ENCODE results near the gene NAV3. TPM values are rescaled to one million over a fixed set of nuclear protein-coding genes. Genes with fewer than 3 reads are reported as not detected.

The NAV3 gene
- total RNA-seq, 1 experiment from 2014 or later, result 3.0 TPM

DNA sequence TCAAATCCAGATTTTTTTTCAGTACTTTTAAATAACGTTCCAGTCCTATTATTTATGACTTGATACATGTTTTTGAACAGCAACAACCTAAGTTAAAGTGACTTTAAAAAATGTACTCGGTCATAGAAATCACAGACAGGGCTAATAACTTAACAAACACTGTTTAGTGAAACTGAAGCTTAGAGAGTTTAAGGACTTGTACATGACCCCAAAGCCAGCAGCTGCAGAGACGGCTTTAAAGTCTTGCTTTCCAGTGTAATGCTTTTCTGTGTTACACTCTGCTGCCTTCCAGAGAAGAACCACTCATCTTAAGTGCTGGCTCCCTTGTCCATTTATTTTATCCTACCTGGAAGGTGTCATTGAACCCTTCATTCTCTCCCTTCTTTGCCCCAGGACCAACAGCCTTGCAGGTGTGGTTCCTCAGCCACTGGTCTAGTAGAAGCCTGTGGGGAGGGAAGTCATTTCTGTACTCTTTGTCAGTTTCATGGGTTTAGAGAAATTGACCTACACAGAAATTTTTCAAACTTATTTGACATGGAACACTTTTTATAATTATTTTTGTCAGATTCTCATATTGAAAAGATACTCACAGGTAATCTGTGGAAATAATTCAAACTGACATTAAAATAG is 60.9 kb downstream of the NAV3 start:
- Mint-ChIP-seq H3K27ac (no peak overlapping the region), H3K9me3 (no peaks in the 10 kb centered on the region), H3K27me3 (ENCODE audit: low read depth) (no peaks in the 10 kb centered on the region), H3K36me3 (ENCODE audit: insufficient read depth in 1 of 3, low read depth in 3 of 3) (no peaks in the 10 kb centered on the region), H3K4me3 (no peak overlapping the region), H3K4me1 (peaks cover 13 to 16% of the 10 kb centered on the region in 2 experiments)
- no peaks in the 10 kb centered on the region for H3K79me2 ChIP-seq (ENCODE audit: insufficient read depth, low read length)
- H3K14ac ChIP-seq (ENCODE audit: insufficient read depth, low read length), result no peak overlapping the region
- no peak overlapping the region for H4K5ac ChIP-seq (ENCODE audit: insufficient read length, low read depth, low read length)
- H4K20me1 ChIP-seq (ENCODE audit: control insufficient read depth, insufficient read depth, insufficient read length), result no peaks in the 10 kb centered on the region
- H2BK20ac ChIP-seq (ENCODE audit: low read depth, low read length, poor library complexity, severe bottlenecking), result no peak overlapping the region
- no peak overlapping the region for H3K18ac ChIP-seq (ENCODE audit: insufficient read length, low read depth, low read length)
- H2BK5ac ChIP-seq (ENCODE audit: insufficient read length, low read length), result no peak overlapping the region
- no peak overlapping the region for H2BK15ac ChIP-seq (ENCODE audit: low read depth, low read length)
- H4K8ac ChIP-seq (replicated peaks; ENCODE audit: insufficient read length, low read depth, low read length), result no peak overlapping the region
- no peak overlapping the region for H4K91ac ChIP-seq (ENCODE audit: insufficient read length, low read depth, low read length)
- no peak overlapping the region for H3K9ac ChIP-seq (ENCODE audit: extremely low read depth, insufficient read length, low read length)
- no peak overlapping the region for H3K23ac ChIP-seq (ENCODE audit: insufficient read length, low read depth, low read length)
- no peaks in the 10 kb centered on the region for H3K79me1 ChIP-seq (ENCODE audit: insufficient read depth, low read depth, low read length, poor library complexity, severe bottlenecking)
- no CpG with 5 or more reads among the region's 3 CpGs for WGBS (ENCODE audit: extremely low coverage, insufficient read length, low lambda C conversion rate)
- H3K23me2 ChIP-seq (ENCODE audit: insufficient read length, low read depth, low read length, poor library complexity, severe bottlenecking), result no peaks in the 10 kb centered on the region
- H2AFZ ChIP-seq (ENCODE audit: low read length), result no peak overlapping the region
- no peak overlapping the region for H2BK120ac ChIP-seq (ENCODE audit: low read depth, low read length, poor library complexity, severe bottlenecking)
- H3K27ac ChIP-seq (ENCODE audit: insufficient read length, low read depth, low read length), result no peak overlapping the region
- no peak for DNase-seq
- H3K4me1 ChIP-seq (ENCODE audit: insufficient read depth, low read length), result peaks cover 3% of the 10 kb centered on the region; the same call in 1 of the 2 replicates
- no peak overlapping the region for H3K4me2 ChIP-seq (ENCODE audit: insufficient read depth, insufficient read length, low read length)
- no peaks in the 10 kb centered on the region for H3K9me3 ChIP-seq (ENCODE audit: control insufficient read depth, low read depth, low read length)
- H3K27me3 ChIP-seq (ENCODE audit: insufficient read depth, low read length), result no peaks in the 10 kb centered on the region
- H3K56ac ChIP-seq (ENCODE audit: insufficient read length, low read depth, low read length), result no peak overlapping the region
- TF ChIP-seq, protein P1, sequence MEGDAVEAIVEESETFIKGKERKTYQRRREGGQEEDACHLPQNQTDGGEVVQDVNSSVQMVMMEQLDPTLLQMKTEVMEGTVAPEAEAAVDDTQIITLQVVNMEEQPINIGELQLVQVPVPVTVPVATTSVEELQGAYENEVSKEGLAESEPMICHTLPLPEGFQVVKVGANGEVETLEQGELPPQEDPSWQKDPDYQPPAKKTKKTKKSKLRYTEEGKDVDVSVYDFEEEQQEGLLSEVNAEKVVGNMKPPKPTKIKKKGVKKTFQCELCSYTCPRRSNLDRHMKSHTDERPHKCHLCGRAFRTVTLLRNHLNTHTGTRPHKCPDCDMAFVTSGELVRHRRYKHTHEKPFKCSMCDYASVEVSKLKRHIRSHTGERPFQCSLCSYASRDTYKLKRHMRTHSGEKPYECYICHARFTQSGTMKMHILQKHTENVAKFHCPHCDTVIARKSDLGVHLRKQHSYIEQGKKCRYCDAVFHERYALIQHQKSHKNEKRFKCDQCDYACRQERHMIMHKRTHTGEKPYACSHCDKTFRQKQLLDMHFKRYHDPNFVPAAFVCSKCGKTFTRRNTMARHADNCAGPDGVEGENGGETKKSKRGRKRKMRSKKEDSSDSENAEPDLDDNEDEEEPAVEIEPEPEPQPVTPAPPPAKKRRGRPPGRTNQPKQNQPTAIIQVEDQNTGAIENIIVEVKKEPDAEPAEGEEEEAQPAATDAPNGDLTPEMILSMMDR (conservative IDR thresholded peaks at IDR 0.05), result no peak
- H3T11ph ChIP-seq (ENCODE audit: low read length), result no peak overlapping the region
- H2BK12ac ChIP-seq (ENCODE audit: insufficient read length, low read depth, low read length), result no peak overlapping the region
- no peak overlapping the region for H3K4ac ChIP-seq (ENCODE audit: low read depth, low read length)
- no peak overlapping the region for H2AK5ac ChIP-seq (ENCODE audit: insufficient read length, low read length)
